ENCODE measurements around the gene EIF4B.
"Not testable (repeated sequence)": the region's sequence is repeated elsewhere in the genome, so short reads cannot be mapped to it uniquely, and the experiment has no call there.

Gene EIF4B

DNA sequence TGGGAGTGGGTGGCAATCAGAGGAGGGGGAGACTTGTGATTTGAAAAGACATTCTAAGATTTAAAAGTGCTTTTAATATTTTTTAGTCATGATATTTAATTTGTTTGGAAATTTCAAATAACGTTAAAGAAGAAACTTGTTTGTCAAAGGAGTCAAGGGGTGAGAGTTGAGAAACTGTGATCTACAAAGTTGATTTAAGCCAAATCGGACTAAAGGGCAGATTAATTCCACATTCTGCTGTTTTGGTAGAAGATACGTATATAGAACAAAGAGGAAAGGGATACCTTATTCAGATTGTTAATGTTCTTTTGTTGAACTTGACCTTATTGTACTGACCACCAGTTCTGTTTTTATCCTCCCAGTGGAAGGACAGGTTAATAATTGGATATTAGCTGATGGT lies 6.7 kb downstream of the EIF4B start:
- H3K9ac ChIP-seq (ENCODE audit: low read depth in 1 of 2, low read length in 2 of 2) = no peak overlapping the region
- H3K4me3 ChIP-seq (ENCODE audit: low read length in 2 of 2) = no peak overlapping the region
- no peak overlapping the region for H3K27ac ChIP-seq (ENCODE audit: low read depth in 2 of 2, low read length in 2 of 2)
- peaks cover 8 to 12% of the 10 kb centered on the region in 2 donors for H3K4me1 ChIP-seq (ENCODE audit: control insufficient read depth in 2 of 2, insufficient read depth in 2 of 2, low read length in 2 of 2)
- no peaks in the 10 kb centered on the region for H3K27me3 ChIP-seq (ENCODE audit: control insufficient read depth in 2 of 2, insufficient read depth in 2 of 2, low read length in 2 of 2)
- peaks cover 11 to 26% of the 10 kb centered on the region in 2 donors for H3K36me3 ChIP-seq (ENCODE audit: control insufficient read depth in 2 of 2, insufficient read depth in 2 of 2, low read length in 2 of 2)
- H3K9me3 ChIP-seq (ENCODE audit: control insufficient read depth in 2 of 2, low read length in 2 of 2) = no peaks in the 10 kb centered on the region

GRCh38 chr12:53014709-53015108 lies 8.5 kb downstream of the EIF4B start:
- H3K9me3 ChIP-seq (ENCODE audit: control insufficient read depth in 2 of 2, low read length in 2 of 2) = no peaks in the 10 kb centered on the region
- H3K36me3 ChIP-seq (ENCODE audit: control insufficient read depth in 2 of 2, insufficient read depth in 2 of 2, low read length in 2 of 2) = peaks cover 17 to 39% of the 10 kb centered on the region in 2 donors
- H3K9ac ChIP-seq (ENCODE audit: low read depth in 1 of 2, low read length in 2 of 2) = no peak overlapping the region
- H3K4me3 ChIP-seq (ENCODE audit: low read length in 2 of 2) = no peak overlapping the region
- H3K27ac ChIP-seq (ENCODE audit: low read depth in 2 of 2, low read length in 2 of 2) = no peak overlapping the region
- peaks cover 0 to 4% of the 10 kb centered on the region in 2 donors for H3K4me1 ChIP-seq (ENCODE audit: control insufficient read depth in 2 of 2, insufficient read depth in 2 of 2, low read length in 2 of 2)
- no peaks in the 10 kb centered on the region for H3K27me3 ChIP-seq (ENCODE audit: control insufficient read depth in 2 of 2, insufficient read depth in 2 of 2, low read length in 2 of 2)

DNA sequence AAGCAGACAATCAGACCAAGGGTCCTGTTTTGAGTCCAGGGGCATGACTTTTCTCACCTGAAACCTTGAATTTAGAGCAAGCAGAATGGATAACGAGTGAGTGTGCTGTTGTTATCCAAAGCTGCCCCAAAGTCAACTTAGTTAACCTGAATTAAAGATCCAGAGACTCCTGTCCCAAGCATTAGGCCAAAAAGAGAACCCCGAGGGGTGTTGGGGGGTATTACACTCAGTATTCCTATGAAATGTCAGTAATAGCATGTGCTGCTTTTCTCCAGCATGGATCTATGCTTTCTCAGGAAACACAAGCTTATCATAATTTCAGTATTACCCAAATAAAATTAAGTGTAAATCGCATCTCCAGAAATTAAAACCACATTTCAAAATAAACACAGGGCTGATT lies 19.0 kb downstream of the EIF4B start:
- H3K9me3 ChIP-seq (ENCODE audit: control insufficient read depth in 2 of 2, low read length in 2 of 2) = no peaks in the 10 kb centered on the region
- no peaks in the 10 kb centered on the region for H3K27me3 ChIP-seq (ENCODE audit: control insufficient read depth in 2 of 2, insufficient read depth in 2 of 2, low read length in 2 of 2)
- H3K27ac ChIP-seq (ENCODE audit: low read depth in 2 of 2, low read length in 2 of 2) = no peak overlapping the region
- H3K4me1 ChIP-seq (ENCODE audit: control insufficient read depth in 2 of 2, insufficient read depth in 2 of 2, low read length in 2 of 2) = no peaks in the 10 kb centered on the region
- H3K9ac ChIP-seq (ENCODE audit: low read depth in 1 of 2, low read length in 2 of 2) = no peak overlapping the region
- H3K36me3 ChIP-seq (ENCODE audit: control insufficient read depth in 2 of 2, insufficient read depth in 2 of 2, low read length in 2 of 2) = peaks cover 65 to 77% of the 10 kb centered on the region in 2 donors
- no peak overlapping the region for H3K4me3 ChIP-seq (ENCODE audit: low read length in 2 of 2)

- not testable (repeated sequence) for H3K9ac ChIP-seq (ENCODE audit: low read depth in 1 of 2, low read length in 2 of 2); H3K27ac ChIP-seq (ENCODE audit: low read depth in 2 of 2, low read length in 2 of 2); H3K4me3 ChIP-seq (ENCODE audit: low read length in 2 of 2); H3K4me1 ChIP-seq (ENCODE audit: control insufficient read depth in 2 of 2, insufficient read depth in 2 of 2, low read length in 2 of 2); H3K9me3 ChIP-seq (ENCODE audit: control insufficient read depth in 2 of 2, low read length in 2 of 2); H3K27me3 ChIP-seq (ENCODE audit: control insufficient read depth in 2 of 2, insufficient read depth in 2 of 2, low read length in 2 of 2)
- peaks cover 61 to 75% of the 10 kb centered on the region in 2 donors for H3K36me3 ChIP-seq (ENCODE audit: control insufficient read depth in 2 of 2, insufficient read depth in 2 of 2, low read length in 2 of 2)
Observed at GRCh38 chr12:53027014-53027413, 20.8 kb downstream of the EIF4B start.

- Histone ChIP-seq H3K27me3 (ENCODE audit: control insufficient read depth in 2 of 2, insufficient read depth in 2 of 2, low read length in 2 of 2) (no peaks in the 10 kb centered on the region), H3K27ac (ENCODE audit: low read depth in 2 of 2, low read length in 2 of 2) (no peak overlapping the region), H3K4me1 (ENCODE audit: control insufficient read depth in 2 of 2, insufficient read depth in 2 of 2, low read length in 2 of 2) (no peaks in the 10 kb centered on the region), H3K36me3 (ENCODE audit: control insufficient read depth in 2 of 2, insufficient read depth in 2 of 2, low read length in 2 of 2) (peaks cover 54 to 71% of the 10 kb centered on the region in 2 donors), H3K4me3 (ENCODE audit: low read length in 2 of 2) (no peak overlapping the region), H3K9ac (ENCODE audit: low read depth in 1 of 2, low read length in 2 of 2) (no peak overlapping the region), H3K9me3 (ENCODE audit: control insufficient read depth in 2 of 2, low read length in 2 of 2) (no peaks in the 10 kb centered on the region)
Observed at GRCh38 chr12:53031616-53032015, 25.4 kb downstream of the EIF4B start.

DNA sequence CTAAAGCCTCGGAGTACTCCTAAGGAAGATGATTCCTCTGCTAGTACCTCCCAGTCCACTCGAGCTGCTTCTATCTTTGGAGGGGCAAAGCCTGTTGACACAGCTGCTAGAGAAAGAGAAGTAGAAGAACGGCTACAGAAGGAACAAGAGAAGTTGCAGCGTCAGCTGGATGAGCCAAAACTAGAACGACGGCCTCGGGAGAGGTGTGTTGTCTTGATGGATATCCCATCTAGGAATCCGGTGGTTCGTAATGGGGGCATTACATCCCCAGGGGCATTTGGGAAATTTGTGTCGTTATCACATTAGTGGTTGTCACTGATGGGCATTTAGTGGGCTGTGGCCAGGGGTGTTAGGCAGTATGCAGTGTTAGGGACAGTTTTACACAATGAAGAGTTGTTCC lies 27.6 kb downstream of the EIF4B start:
- peaks cover 59 to 69% of the 10 kb centered on the region in 2 donors for H3K36me3 ChIP-seq (ENCODE audit: control insufficient read depth in 2 of 2, insufficient read depth in 2 of 2, low read length in 2 of 2)
- H3K4me1 ChIP-seq (ENCODE audit: control insufficient read depth in 2 of 2, insufficient read depth in 2 of 2, low read length in 2 of 2); H3K9ac ChIP-seq (ENCODE audit: low read depth in 1 of 2, low read length in 2 of 2); H3K4me3 ChIP-seq (ENCODE audit: low read length in 2 of 2); H3K27me3 ChIP-seq (ENCODE audit: control insufficient read depth in 2 of 2, insufficient read depth in 2 of 2, low read length in 2 of 2); H3K27ac ChIP-seq (ENCODE audit: low read depth in 2 of 2, low read length in 2 of 2); H3K9me3 ChIP-seq (ENCODE audit: control insufficient read depth in 2 of 2, low read length in 2 of 2): not testable (repeated sequence)

GRCh38 chr12:53034459-53034858 lies 28.2 kb downstream of the EIF4B start:
- Histone ChIP-seq H3K27me3 (ENCODE audit: control insufficient read depth in 2 of 2, insufficient read depth in 2 of 2, low read length in 2 of 2) (no peaks in the 10 kb centered on the region), H3K27ac (ENCODE audit: low read depth in 2 of 2, low read length in 2 of 2) (no peak overlapping the region), H3K4me3 (ENCODE audit: low read length in 2 of 2) (no peak overlapping the region), H3K9me3 (ENCODE audit: control insufficient read depth in 2 of 2, low read length in 2 of 2) (no peaks in the 10 kb centered on the region), H3K36me3 (ENCODE audit: control insufficient read depth in 2 of 2, insufficient read depth in 2 of 2, low read length in 2 of 2) (peaks cover 65 to 71% of the 10 kb centered on the region in 2 donors), H3K9ac (ENCODE audit: low read depth in 1 of 2, low read length in 2 of 2) (no peak overlapping the region), H3K4me1 (ENCODE audit: control insufficient read depth in 2 of 2, insufficient read depth in 2 of 2, low read length in 2 of 2) (no peaks in the 10 kb centered on the region)

DNA sequence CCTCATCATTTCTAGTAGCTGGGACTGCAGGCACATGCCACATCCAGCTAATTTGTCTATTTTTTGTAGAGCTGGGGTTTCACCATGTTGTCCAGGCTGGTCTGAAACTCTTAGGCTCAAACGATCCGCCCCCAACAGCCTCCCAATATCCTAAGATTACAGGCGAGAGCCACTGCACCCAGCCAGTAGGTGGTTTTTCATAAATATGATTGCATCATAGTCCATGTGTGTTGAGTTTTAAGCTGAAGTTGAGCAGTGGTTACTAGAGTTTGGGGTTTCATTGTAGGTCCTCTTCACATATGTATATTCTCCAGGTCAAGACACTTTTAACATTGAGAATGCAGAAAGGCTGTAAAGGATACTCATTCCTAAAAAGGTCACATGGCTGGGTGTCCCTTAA lies 30.5 kb downstream of the EIF4B start:
- H3K4me3 ChIP-seq (ENCODE audit: low read length in 2 of 2) = no peak overlapping the region
- no peak overlapping the region for H3K27ac ChIP-seq (ENCODE audit: low read depth in 2 of 2, low read length in 2 of 2)
- H3K36me3 ChIP-seq (ENCODE audit: control insufficient read depth in 2 of 2, insufficient read depth in 2 of 2, low read length in 2 of 2) = peaks cover 58 to 65% of the 10 kb centered on the region in 2 donors
- H3K4me1 ChIP-seq (ENCODE audit: control insufficient read depth in 2 of 2, insufficient read depth in 2 of 2, low read length in 2 of 2) = no peaks in the 10 kb centered on the region
- H3K9ac ChIP-seq (ENCODE audit: low read depth in 1 of 2, low read length in 2 of 2) = no peak overlapping the region
- H3K27me3 ChIP-seq (ENCODE audit: control insufficient read depth in 2 of 2, insufficient read depth in 2 of 2, low read length in 2 of 2) = no peaks in the 10 kb centered on the region
- H3K9me3 ChIP-seq (ENCODE audit: control insufficient read depth in 2 of 2, low read length in 2 of 2) = no peaks in the 10 kb centered on the region

- Histone ChIP-seq H3K36me3 (ENCODE audit: control insufficient read depth in 2 of 2, insufficient read depth in 2 of 2, low read length in 2 of 2) (peaks cover 41 to 46% of the 10 kb centered on the region in 2 donors), H3K4me1 (ENCODE audit: control insufficient read depth in 2 of 2, insufficient read depth in 2 of 2, low read length in 2 of 2) (peaks cover 4 to 9% of the 10 kb centered on the region in 2 donors), H3K9me3 (ENCODE audit: control insufficient read depth in 2 of 2, low read length in 2 of 2) (no peaks in the 10 kb centered on the region), H3K9ac (ENCODE audit: low read depth in 1 of 2, low read length in 2 of 2) (no peak overlapping the region), H3K27me3 (ENCODE audit: control insufficient read depth in 2 of 2, insufficient read depth in 2 of 2, low read length in 2 of 2) (no peaks in the 10 kb centered on the region), H3K27ac (ENCODE audit: low read depth in 2 of 2, low read length in 2 of 2) (no peak overlapping the region), H3K4me3 (ENCODE audit: low read length in 2 of 2) (no peak overlapping the region)
Observed at GRCh38 chr12:53039851-53040250, 33.6 kb downstream of the EIF4B start.

DNA sequence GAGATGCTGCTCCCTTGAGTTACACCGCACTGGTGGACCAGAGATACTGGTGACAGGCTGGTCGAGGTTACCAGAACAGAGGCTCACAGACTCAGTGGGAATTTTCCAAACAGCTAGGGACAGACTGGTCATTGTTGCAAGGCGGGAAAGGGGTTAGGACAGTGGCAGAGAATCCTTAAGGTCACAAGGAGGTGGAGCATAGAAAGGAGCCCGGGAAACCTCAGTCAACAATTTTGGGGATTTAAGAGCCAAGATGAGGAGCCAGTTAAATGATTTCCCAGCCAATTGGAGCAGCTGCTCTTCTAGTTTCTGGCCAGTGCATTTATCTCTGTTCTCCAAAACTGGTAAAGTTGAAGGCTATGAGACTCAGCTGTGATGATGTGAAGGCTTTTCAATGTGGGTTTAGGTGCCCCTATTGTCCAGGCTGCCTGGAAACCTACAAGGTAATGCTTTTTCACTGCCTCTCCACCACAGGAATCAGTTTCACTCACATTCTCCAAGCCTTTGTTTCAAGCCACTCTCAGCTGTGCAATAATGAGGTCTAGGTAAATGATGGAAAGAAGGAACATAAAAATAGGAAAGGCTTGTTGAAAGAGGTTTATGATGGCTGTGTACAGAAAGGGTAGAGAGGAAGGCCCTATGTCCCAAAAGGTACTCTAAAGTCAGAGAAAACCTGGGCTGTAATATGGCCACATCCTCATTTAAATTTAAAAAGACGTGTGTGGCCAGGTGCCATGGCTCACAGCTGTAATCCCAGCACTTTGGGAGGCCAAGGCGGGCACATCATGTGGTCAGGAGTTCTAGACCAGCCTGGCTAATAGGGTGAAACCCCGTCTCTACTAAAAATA lies 36.6 kb downstream of the EIF4B start:
- Histone ChIP-seq H3K36me3 (ENCODE audit: control insufficient read depth in 2 of 2, insufficient read depth in 2 of 2, low read length in 2 of 2) (peaks cover 17 to 23% of the 10 kb centered on the region in 2 donors), H3K27ac (ENCODE audit: low read depth in 2 of 2, low read length in 2 of 2) (no peak overlapping the region), H3K27me3 (ENCODE audit: control insufficient read depth in 2 of 2, insufficient read depth in 2 of 2, low read length in 2 of 2) (no peaks in the 10 kb centered on the region), H3K4me1 (ENCODE audit: control insufficient read depth in 2 of 2, insufficient read depth in 2 of 2, low read length in 2 of 2) (peaks cover 22 to 23% of the 10 kb centered on the region in 2 donors), H3K9me3 (ENCODE audit: control insufficient read depth in 2 of 2, low read length in 2 of 2) (no peaks in the 10 kb centered on the region), H3K9ac (ENCODE audit: low read depth in 1 of 2, low read length in 2 of 2) (no peak overlapping the region), H3K4me3 (ENCODE audit: low read length in 2 of 2) (no peak overlapping the region)

Data from mucosa of rectum (tissue), 2 donors.